Choroid plexus epithelial cell (primary cell): ENCODE data around the gene ACAD8.

Experiments used
- DNase-seq: peaks from one replicate; pipeline ENCODE4 v3.0.0-alpha.2; 2010; ENCODE audit warnings: low read depth
- H3K4me3 ChIP-seq: 2 replicates; pipeline ENCODE4 v1.5.1; 2011; ENCODE audit warnings: low read depth, mild to moderate bottlenecking, control low read depth, low read length, moderate library complexity
- TF ChIP-seq, protein P1 (sequence below): conservative IDR thresholded peaks from 2 replicates; pipeline ENCODE4 v1.5.1; 2011; ENCODE audit warnings: low read depth, mild to moderate bottlenecking, control low read depth, inconsistent platforms, low read length, moderate library complexity

Gene ACAD8

DNA sequence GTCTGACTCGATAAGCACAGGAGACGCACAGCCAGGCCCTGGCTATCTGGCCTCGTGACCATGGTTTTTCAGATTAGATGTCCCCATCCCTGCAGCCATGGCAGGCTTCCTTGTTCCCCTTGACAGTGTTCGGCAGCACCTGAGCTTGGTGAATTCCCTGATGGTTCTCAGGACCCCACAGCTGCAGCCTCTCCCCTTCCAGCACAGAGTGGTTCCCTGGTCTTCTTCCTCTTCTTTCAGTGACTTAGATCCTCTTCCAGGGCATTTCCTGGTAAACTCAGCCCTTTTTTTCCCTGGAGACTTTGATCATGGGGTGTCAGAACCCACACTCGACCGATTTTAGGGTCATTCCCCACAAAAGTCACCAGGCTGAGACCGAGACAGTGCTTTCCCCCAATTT, 37.3 kb downstream of the ACAD8 start:
- DNase-seq, result no peak
- no peak overlapping the region for H3K4me3 ChIP-seq
- TF ChIP-seq, protein P1, sequence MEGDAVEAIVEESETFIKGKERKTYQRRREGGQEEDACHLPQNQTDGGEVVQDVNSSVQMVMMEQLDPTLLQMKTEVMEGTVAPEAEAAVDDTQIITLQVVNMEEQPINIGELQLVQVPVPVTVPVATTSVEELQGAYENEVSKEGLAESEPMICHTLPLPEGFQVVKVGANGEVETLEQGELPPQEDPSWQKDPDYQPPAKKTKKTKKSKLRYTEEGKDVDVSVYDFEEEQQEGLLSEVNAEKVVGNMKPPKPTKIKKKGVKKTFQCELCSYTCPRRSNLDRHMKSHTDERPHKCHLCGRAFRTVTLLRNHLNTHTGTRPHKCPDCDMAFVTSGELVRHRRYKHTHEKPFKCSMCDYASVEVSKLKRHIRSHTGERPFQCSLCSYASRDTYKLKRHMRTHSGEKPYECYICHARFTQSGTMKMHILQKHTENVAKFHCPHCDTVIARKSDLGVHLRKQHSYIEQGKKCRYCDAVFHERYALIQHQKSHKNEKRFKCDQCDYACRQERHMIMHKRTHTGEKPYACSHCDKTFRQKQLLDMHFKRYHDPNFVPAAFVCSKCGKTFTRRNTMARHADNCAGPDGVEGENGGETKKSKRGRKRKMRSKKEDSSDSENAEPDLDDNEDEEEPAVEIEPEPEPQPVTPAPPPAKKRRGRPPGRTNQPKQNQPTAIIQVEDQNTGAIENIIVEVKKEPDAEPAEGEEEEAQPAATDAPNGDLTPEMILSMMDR, result no peak

- no peak for DNase-seq
- no peak overlapping the region for H3K4me3 ChIP-seq
- TF ChIP-seq, protein P1, result no peak
Observed at GRCh38 chr11:134291196-134291595, 37.8 kb downstream of the ACAD8 start.

GRCh38 chr11:134292661-134293060, 39.3 kb downstream of the ACAD8 start:
- TF ChIP-seq, protein P1, result no peak
- H3K4me3 ChIP-seq, result no peak overlapping the region
- no peak for DNase-seq

DNA sequence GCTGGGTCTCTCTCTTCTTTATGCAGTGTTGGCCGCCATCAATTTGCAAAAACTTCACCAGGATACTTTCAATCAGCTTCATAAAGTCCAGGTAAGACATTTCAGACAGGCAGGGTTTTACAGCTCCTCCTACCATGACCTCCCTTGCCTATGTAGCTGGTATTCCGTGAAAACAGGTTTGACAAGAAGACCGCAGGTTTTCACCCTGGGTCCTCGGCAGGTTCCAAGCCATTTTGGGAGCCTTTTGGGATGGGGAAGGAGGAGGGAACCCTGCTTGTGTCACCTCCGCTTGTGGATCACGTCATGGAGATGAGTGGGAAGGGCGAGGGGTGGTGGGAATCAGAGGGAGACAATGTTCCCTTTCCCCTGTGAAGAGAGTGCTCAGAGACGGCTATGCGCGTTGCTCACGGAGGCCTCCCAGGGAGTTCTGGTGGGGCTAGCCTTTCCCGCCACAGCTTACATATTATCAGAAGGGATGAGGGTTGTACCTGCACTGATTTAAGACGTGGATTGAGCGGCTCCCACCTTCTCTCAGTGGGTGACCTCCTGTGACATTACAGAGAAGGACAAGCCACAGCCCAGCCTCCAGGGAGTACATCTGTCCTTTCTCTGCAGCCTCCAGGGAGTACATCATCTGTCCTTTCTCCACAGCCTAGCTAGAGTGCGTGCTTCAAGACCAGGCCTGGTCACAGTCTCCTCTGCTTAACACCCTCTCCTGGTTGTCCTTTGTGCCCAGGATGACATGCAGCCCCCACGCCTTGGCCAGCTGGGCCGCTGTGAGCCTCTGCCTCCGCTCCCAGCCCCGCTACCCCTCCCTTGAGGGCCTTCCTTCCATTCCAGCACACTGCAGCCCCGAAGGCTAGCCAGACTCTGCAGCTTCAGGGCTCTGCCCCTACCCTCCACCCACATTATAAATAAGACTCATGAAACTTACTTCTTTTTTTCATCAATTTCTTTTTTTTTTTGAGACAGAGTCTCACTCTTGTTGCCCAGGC, 40.0 kb downstream of the ACAD8 start:
- H3K4me3 ChIP-seq, result no peak overlapping the region
- TF ChIP-seq, protein P1, result no peak
- DNase-seq, result no peak

DNA sequence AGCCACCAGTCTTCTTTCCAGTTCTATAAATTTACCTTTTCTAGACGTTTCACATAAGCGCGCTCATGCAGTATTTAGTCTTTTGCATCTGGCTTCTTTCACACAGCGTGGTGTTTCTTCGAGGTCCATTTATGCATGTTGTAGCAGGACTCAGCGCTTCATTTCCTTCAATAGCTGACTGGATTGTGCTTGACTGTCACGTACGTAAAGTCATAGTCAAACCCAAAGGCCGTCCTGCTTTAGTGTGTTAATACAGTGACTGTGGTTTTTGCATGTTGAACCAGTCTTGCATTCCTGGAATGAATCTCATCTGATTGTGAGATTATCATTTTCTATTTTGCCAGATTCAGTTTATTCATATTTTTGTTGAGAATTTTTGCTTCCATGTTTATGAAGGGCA, 41.3 kb downstream of the ACAD8 start:
- H3K4me3 ChIP-seq, result no peak overlapping the region
- TF ChIP-seq, protein P1, result no peak
- DNase-seq, result no peak

GRCh38 chr11:134312223-134312622, 58.9 kb downstream of the ACAD8 start:
- TF ChIP-seq, protein P1, result no peak
- DNase-seq, result no peak
- H3K4me3 ChIP-seq, result no peak overlapping the region

- TF ChIP-seq, protein P1, result no peak
- DNase-seq, result no peak
- no peak overlapping the region for H3K4me3 ChIP-seq
Observed at GRCh38 chr11:134312807-134313206, 59.4 kb downstream of the ACAD8 start.
